ENCODE measurements around the gene SNX8.

SNX8 gene

GRCh38 chr7:2357571-2357970, 43.3 kb upstream of the SNX8 start:
- TF ChIP-seq, protein P1, sequence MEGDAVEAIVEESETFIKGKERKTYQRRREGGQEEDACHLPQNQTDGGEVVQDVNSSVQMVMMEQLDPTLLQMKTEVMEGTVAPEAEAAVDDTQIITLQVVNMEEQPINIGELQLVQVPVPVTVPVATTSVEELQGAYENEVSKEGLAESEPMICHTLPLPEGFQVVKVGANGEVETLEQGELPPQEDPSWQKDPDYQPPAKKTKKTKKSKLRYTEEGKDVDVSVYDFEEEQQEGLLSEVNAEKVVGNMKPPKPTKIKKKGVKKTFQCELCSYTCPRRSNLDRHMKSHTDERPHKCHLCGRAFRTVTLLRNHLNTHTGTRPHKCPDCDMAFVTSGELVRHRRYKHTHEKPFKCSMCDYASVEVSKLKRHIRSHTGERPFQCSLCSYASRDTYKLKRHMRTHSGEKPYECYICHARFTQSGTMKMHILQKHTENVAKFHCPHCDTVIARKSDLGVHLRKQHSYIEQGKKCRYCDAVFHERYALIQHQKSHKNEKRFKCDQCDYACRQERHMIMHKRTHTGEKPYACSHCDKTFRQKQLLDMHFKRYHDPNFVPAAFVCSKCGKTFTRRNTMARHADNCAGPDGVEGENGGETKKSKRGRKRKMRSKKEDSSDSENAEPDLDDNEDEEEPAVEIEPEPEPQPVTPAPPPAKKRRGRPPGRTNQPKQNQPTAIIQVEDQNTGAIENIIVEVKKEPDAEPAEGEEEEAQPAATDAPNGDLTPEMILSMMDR (IDR thresholded peaks at IDR 0.05; ENCODE audit: insufficient read depth, low read length, missing control alignments) = no peak
- ChIA-PET POLR2A (no interaction called here), CTCF (interaction anchor here (0.8 to 1.0 kb wide), 2 partner anchors 35 to 111 kb away, joined by 3 to 5 read pairs; no protein-coding TSS in a partner anchor)
- H3K4me3 ChIP-seq (ENCODE audit: low read depth, low read length) = no peak overlapping the region
- DNase-seq (ENCODE audit: low read depth, low spot score) = no peak

DNA sequence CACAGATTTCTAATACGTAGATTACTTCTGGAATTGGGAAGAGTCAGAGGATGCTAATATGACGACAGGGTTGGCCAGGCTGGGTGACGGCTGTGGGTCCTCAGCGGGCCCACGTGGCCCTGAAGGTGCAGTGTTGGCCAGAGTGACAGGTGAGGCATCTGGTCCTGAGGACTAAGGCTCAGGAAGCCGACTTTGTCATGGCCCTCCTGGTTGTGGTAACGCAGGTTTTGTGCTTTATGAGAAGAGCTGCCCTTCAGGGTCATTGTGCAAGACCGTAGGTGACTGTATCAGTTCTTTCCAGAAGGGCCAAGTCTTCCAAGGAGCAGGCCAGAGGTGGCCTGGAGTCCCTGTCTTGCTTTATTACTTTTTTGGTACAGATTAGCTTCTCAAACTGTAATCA, 42.9 kb upstream of the SNX8 start:
- TF ChIP-seq, protein P1 (IDR thresholded peaks at IDR 0.05; ENCODE audit: insufficient read depth, low read length, missing control alignments) = no peak
- CTCF ChIA-PET = interaction anchor here (0.8 to 1.0 kb wide), 2 partner anchors 35 to 112 kb away, joined by 3 to 5 read pairs; no protein-coding TSS in a partner anchor
- no peak for DNase-seq (ENCODE audit: low read depth, low spot score)
- H3K4me3 ChIP-seq (ENCODE audit: low read depth, low read length) = no peak overlapping the region
- POLR2A ChIA-PET = no interaction called here

DNA sequence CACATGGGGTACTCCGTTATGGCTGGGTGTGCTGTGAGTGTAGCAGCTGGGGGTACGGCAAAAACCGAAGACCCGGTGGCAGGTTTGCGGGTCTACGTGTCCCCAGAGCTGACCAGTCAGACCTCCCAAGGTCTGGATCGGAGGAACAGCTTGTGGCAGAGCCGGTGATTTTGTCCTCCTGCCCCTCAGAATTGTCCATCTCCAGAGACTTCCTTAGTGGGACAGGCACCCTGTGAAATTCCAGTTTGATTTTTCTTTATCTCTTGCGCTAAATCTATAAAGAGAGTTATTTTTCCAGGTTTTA, 41.4 kb upstream of the SNX8 start:
- H3K4me3 ChIP-seq (ENCODE audit: low read depth, low read length) = peak overlapping the region; percentile 88
- CTCF ChIA-PET = interaction anchor here (1.0 to 3.4 kb wide), 3 partner anchors 9 to 113 kb away, joined by 5 to 16 read pairs (median 5); no protein-coding TSS in a partner anchor
- no peak for DNase-seq (ENCODE audit: low read depth, low spot score)
- TF ChIP-seq, protein P1 (IDR thresholded peaks at IDR 0.05; ENCODE audit: insufficient read depth, low read length, missing control alignments) = no peak
- POLR2A ChIA-PET = no interaction called here

- DNase-seq (ENCODE audit: low read depth, low spot score) = no peak
- H3K4me3 ChIP-seq (ENCODE audit: low read depth, low read length) = peak overlapping the region; percentile 88
- POLR2A ChIA-PET = interaction anchor here (1.5 to 1.7 kb wide), 5 partner anchors 36 to 180 kb away, joined by 3 to 6 read pairs (median 4); partner anchors contain the start of gene MAD1L1
- TF ChIP-seq, protein P1 (IDR thresholded peaks at IDR 0.05; ENCODE audit: insufficient read depth, low read length, missing control alignments) = no peak
- CTCF ChIA-PET = interaction anchor here (1.0 to 3.4 kb wide), 4 partner anchors 9 to 146 kb away, joined by 4 to 16 read pairs (median 5); no protein-coding TSS in a partner anchor
Observed at GRCh38 chr7:2354939-2355704, 40.9 kb upstream of the SNX8 start.

DNA sequence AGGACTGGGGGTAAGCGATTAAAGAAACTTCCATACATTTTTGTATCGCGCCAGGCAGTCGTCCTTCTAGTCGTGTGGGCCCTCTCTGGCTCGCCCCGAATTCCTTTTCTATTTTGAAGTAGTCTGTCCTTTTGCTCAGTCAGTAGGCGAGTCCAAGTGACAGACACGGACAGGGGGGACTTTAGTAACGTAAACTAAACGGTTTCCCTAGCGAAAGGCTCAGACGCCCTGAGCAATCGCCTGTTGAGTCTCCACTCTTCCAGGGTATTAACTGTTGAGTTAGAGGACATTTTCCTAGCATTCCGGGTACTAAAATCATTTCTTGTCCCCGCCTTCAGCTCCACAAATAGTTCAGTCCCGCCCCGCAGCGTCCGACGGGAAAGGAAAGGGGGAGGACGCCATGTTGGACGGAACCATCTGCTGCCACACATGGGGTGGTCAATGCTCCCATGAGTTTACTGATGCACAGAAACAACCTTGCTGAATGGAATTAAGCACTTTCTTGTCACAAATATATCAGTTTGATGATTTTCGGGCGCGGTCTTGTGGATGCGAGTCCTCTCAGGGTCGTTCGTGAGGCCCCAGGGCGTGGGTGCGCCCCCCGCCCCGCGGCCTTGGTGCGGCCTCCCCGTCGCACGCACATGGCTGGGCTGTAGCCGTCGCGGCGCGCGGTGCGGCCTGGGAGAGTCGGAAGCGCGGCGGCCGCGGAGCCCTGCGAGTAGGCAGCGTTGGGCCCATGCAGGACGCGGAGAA, 40.1 kb upstream of the SNX8 start, which contains the start of gene EIF3B:
EIF3B (plus strand) TSS at position 642 of the 753 bp plus-strand sequence; CDS start at position 737, 95 bp downstream.
- DNase-seq (ENCODE audit: low read depth, low spot score) = peak; percentile 74
- ChIA-PET CTCF (interaction anchor here (1.5 to 3.4 kb wide), 2 partner anchors 10 to 145 kb away, joined by 4 to 16 read pairs; no protein-coding TSS in a partner anchor), POLR2A (interaction anchor here (0.6 to 1.7 kb wide), 9 partner anchors 10 to 179 kb away, joined by 3 to 6 read pairs (median 4); partner anchors contain the start of genes MAD1L1, MRM2 and NUDT1)
- TF ChIP-seq, protein P1 (IDR thresholded peaks at IDR 0.05; ENCODE audit: insufficient read depth, low read length, missing control alignments) = no peak
- peak within 1 kb of the TSS; percentile 88 for H3K4me3 ChIP-seq (ENCODE audit: low read depth, low read length)

GRCh38 chr7:2353936-2354185, 39.6 kb upstream of the SNX8 start:
- TF ChIP-seq, protein P1 (IDR thresholded peaks at IDR 0.05; ENCODE audit: insufficient read depth, low read length, missing control alignments) = no peak
- DNase-seq (ENCODE audit: low read depth, low spot score) = peak; percentile 19
- H3K4me3 ChIP-seq (ENCODE audit: low read depth, low read length) = peak overlapping the region; percentile 88
- ChIA-PET CTCF (interaction anchor here (1.5 to 3.4 kb wide), 2 partner anchors 11 to 144 kb away, joined by 4 to 16 read pairs; no protein-coding TSS in a partner anchor), POLR2A (interaction anchor here (0.6 to 1.7 kb wide), 9 partner anchors 10 to 178 kb away, joined by 3 to 6 read pairs (median 4); partner anchors contain the start of genes MAD1L1, MRM2 and NUDT1)
